Erythroblast (primary cell): ENCODE results near the gene NAP1L1.

Experiments
- GATA1 ChIP-seq: IDR thresholded peaks from 2 replicates; pipeline ENCODE4 v1.6.1; 2011; ENCODE audit warnings: low read depth, mild to moderate bottlenecking, control low read depth, low read length, moderate library complexity
- POLR2A ChIP-seq: IDR thresholded peaks from 2 replicates; pipeline ENCODE4 v1.6.1; 2011; ENCODE audit warnings: mild to moderate bottlenecking, low read length

GRCh38 chr12:76091246-76091754 lies 6.8 kb upstream of the NAP1L1 start:
- no peak for TF ChIP-seq POLR2A
- no peak for TF ChIP-seq GATA1
